Suprapubic skin (tissue), 4 donors: ENCODE results near the gene HOXB5. TPM values are rescaled to one million over a fixed set of nuclear protein-coding genes. Genes with fewer than 3 reads are reported as not detected.

Experiments
- DNase-seq, 2 donors: peaks; one replicate each; pipeline ENCODE4 v3.0.0-alpha.2; 2019; ENCODE audit warnings: low spot score in 2 of 2
- H3K27ac ChIP-seq: fragments of 200-600 bp; sonication (generic); one replicate; pipeline ENCODE4 v1.5.1; 2019
- H3K27me3 ChIP-seq: fragments of 200-600 bp; sonication (generic); one replicate; pipeline ENCODE4 v1.5.1; 2019
- H3K36me3 ChIP-seq: fragments of 200-600 bp; sonication (generic); one replicate; pipeline ENCODE4 v1.5.1; 2019
- H3K4me1 ChIP-seq: fragments of 200-600 bp; sonication (generic); one replicate; pipeline ENCODE4 v1.5.1; 2019
- H3K4me3 ChIP-seq: fragments of 200-600 bp; sonication (generic); one replicate; pipeline ENCODE4 v1.5.1; 2019; ENCODE audit warnings: mild to moderate bottlenecking
- H3K9me3 ChIP-seq: fragments of 200-600 bp; sonication (generic); one replicate; pipeline ENCODE4 v1.5.1; 2019
- EP300 ChIP-seq: sonication (generic); formaldehyde crosslinking; IDR thresholded peaks from one replicate; pipeline ENCODE4 v1.6.1; 2017; ENCODE audit warnings: antibody characterized with exemption
- POLR2A ChIP-seq, 2 donors: fragments of 450-650 bp; IDR thresholded peaks; one replicate each; pipeline ENCODE4 v1.6.1; 2017; ENCODE audit warnings: antibody characterized with exemption in 2 of 2, mild to moderate bottlenecking in 2 of 2, moderate library complexity in 2 of 2
- POLR2AphosphoS5 ChIP-seq, 3 donors: sonication (generic); formaldehyde crosslinking; IDR thresholded peaks; one replicate each; pipeline ENCODE4 v1.6.1; 2017; ENCODE audit warnings: antibody characterized with exemption in 3 of 3
- WGBS: methylation state at CpG from one replicate; pipeline ENCODE4 v1.1.5; 2018; 5-methylcytosine and 5-hydroxymethylcytosine counted together
- total RNA-seq, 4 donors: library from RNA; depleted of rRNA; stranded (reverse); fragments of >200 nt; gene quantifications; one replicate each; pipeline ENCODE4 v1.1.0, GENCODE V29; 2016
- TF ChIP-seq, protein P1 (sequence below), 2 donors: fragments of 200-600 bp in 1 of 2; fragments of 450-650 bp in 1 of 2; sonication (generic) in 1 of 2; IDR thresholded peaks; one replicate each; pipeline ENCODE4 v1.5.1; 2016 to 2019; ENCODE audit warnings: antibody characterized with exemption in 2 of 2, mild to moderate bottlenecking in 1 of 2, moderate library complexity in 1 of 2

HOXB5 gene
- total RNA-seq, 4 donors from 2014 or later, result 0.72 to 0.80 TPM; not detected in 2

DNA sequence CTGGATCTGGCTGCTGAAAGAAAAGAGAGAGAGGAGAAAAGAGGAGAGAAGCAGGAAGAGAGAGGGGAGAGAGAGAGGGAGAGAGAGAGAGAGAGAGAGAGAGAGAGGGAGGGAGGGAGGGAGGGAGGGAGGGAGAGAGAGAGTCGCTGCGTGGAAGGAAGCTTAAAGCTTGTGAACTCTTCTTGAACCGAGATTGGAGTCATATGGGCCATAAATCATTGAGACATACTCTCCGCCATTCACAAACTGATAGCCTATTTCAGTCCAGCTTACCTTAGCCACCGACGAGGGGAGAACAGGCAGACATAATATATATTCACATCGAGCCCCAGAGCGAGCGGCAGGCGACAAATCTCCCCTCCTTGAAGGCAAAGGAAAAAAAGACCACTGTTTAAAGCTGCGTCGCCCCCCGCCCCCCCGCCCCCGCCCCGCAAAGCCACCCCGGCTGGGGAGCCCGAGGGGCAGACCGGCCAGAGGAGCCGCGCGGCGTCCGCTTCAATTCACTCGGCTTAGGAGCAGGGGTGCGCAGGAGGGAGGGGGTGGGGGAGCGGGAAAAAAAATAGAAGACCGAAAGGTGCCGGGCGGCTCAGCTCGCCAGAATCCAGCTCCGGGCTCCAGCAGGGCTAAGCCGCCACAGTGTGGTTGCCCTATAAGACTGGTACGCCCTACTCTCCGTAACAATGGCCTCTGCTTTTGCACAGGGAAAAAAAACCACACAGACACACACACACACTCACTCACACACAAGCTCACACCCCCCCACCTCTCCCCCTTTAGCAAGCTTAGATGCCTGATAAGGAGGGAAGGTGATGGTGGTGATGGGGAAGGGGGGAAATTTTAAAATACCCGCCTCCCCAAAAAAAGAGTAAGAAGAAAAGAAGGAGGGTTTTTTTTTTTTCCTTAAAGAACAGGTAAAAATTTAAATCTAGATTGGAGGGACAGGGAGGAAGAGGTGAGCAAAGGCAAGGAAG lies 38.0 kb downstream of the HOXB5 start:
- Histone ChIP-seq H3K4me1 (peaks cover 75% of the 10 kb centered on the region), H3K27ac (peak overlapping the region; percentile 85), H3K27me3 (no peaks in the 10 kb centered on the region), H3K4me3 (peak overlapping the region; percentile 54), H3K9me3 (no peaks in the 10 kb centered on the region), H3K36me3 (peaks cover 11% of the 10 kb centered on the region)
- DNase-seq, result no peak
- TF ChIP-seq POLR2A (IDR thresholded peaks at IDR 0.05) (no peak), POLR2AphosphoS5 (IDR thresholded peaks at IDR 0.05) (no peak), EP300 (no peak)
- TF ChIP-seq, protein P1, sequence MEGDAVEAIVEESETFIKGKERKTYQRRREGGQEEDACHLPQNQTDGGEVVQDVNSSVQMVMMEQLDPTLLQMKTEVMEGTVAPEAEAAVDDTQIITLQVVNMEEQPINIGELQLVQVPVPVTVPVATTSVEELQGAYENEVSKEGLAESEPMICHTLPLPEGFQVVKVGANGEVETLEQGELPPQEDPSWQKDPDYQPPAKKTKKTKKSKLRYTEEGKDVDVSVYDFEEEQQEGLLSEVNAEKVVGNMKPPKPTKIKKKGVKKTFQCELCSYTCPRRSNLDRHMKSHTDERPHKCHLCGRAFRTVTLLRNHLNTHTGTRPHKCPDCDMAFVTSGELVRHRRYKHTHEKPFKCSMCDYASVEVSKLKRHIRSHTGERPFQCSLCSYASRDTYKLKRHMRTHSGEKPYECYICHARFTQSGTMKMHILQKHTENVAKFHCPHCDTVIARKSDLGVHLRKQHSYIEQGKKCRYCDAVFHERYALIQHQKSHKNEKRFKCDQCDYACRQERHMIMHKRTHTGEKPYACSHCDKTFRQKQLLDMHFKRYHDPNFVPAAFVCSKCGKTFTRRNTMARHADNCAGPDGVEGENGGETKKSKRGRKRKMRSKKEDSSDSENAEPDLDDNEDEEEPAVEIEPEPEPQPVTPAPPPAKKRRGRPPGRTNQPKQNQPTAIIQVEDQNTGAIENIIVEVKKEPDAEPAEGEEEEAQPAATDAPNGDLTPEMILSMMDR (IDR thresholded peaks at IDR 0.05), result no peak
- 29% methylated on average over 25 of the region's 36 CpGs for WGBS

DNA sequence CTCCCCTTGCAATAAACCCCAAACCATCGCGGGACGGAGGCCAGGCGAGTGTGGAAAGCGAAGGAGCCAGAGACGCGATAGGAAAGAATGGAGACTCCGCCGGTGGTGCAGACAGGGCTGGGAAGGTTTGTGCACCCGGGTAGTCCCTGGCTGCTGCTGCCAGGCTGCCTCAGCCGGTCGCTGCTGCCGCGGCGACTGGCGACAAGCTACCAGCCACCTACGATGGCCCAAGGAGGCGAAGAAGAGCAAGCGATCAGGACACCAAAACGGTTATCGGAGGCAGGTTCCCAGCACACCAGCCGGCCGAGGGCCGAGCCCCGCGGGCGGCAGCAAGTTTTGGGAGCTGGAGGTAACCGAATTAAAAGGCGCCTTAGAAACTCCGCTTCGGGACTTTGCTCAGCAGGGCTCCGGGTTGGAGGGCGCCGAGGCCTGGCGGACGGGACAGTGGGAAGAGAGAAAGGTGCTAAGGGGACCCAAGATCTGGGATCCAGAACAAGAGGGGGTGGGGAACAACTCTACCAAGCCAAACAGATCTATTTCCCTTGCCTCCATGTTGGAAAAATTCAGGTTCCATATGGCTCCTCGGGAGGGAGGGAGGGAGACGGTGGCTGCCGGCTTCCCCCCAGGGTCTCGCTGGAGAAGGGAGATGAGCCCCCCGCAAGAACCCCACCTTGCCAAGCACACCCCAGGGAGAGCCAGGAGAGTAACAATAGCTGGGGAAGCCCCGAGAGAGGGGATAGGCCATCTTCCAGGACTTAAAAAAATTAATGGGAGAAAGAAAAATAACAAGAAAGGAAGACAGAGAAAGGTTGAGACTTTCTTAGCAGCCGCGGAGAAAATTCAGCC lies 38.9 kb downstream of the HOXB5 start:
- TF ChIP-seq, protein P1 (IDR thresholded peaks at IDR 0.05), result no peak
- TF ChIP-seq POLR2A (IDR thresholded peaks at IDR 0.05), result no peak
- TF ChIP-seq EP300, result no peak
- TF ChIP-seq POLR2AphosphoS5 (IDR thresholded peaks at IDR 0.05), result no peak
- no peak for DNase-seq
- H3K27me3 ChIP-seq, result no peaks in the 10 kb centered on the region
- no peaks in the 10 kb centered on the region for H3K9me3 ChIP-seq
- peaks cover 16% of the 10 kb centered on the region for H3K36me3 ChIP-seq
- peaks cover 70% of the 10 kb centered on the region for H3K4me1 ChIP-seq
- peak overlapping the region; percentile 54 for H3K4me3 ChIP-seq
- WGBS, result 50% methylated on average over 25 of the region's 44 CpGs
- peak overlapping the region; percentile 85 for H3K27ac ChIP-seq

DNA sequence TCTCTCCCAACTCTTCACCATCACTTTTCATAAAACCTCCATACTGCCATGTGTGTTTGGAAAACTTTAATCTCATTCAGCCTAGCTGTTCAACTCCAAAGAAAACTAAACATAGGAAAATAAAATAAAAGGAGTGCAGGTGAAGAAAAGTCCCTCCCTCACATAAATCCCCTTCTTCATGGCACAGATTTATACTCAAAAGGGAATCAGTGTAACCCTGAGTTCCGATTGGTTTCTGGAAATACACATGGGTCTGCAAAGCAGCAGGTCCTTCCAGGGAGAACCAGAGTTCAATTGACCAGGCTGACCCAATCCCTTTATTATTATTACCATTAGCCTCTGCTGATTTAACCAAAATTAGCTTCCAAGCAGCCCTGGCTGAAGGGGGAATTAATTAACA lies 39.8 kb downstream of the HOXB5 start:
- TF ChIP-seq POLR2A (IDR thresholded peaks at IDR 0.05) (no peak), EP300 (no peak), POLR2AphosphoS5 (IDR thresholded peaks at IDR 0.05) (no peak)
- TF ChIP-seq, protein P1 (IDR thresholded peaks at IDR 0.05), result no peak
- Histone ChIP-seq H3K4me3 (peak overlapping the region; percentile 54), H3K27ac (peak overlapping the region; percentile 85), H3K36me3 (peaks cover 16% of the 10 kb centered on the region), H3K4me1 (peaks cover 64% of the 10 kb centered on the region), H3K9me3 (no peaks in the 10 kb centered on the region), H3K27me3 (no peaks in the 10 kb centered on the region)
- 84% methylated on average over 1 of the region's 1 CpG for WGBS
- DNase-seq, result no peak

DNA sequence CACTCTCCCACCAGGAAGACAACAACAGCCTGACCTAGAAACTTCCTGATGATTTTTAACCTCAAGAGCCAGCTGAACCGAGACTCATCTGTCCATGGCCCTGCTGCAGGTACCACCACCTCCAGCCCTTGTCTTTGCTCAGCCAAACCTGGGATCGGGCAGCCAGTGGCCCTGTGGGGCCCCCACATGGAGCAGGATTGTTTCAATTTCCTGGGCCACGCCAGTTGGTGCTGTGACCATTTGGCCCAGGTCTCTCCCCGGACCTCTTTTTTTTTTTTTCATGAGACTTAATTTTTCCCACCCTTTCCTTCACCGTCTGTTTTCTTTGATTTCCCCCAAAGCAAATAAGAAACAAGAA lies 40.4 kb downstream of the HOXB5 start:
- no peak for TF ChIP-seq EP300
- TF ChIP-seq, protein P1 (IDR thresholded peaks at IDR 0.05), result no peak
- TF ChIP-seq POLR2AphosphoS5 (IDR thresholded peaks at IDR 0.05), result no peak
- TF ChIP-seq POLR2A (IDR thresholded peaks at IDR 0.05), result no peak
- H3K27ac ChIP-seq, result peak overlapping the region; percentile 55
- no peak for DNase-seq

More for the DNA sequence above, 40.4 kb downstream of the HOXB5 start:
- peaks cover 63% of the 10 kb centered on the region for H3K4me1 ChIP-seq
- WGBS, result 61% methylated on average over 5 of the region's 5 CpGs
- H3K27me3 ChIP-seq, result no peaks in the 10 kb centered on the region
- H3K36me3 ChIP-seq, result peaks cover 16% of the 10 kb centered on the region
- no peaks in the 10 kb centered on the region for H3K9me3 ChIP-seq
- H3K4me3 ChIP-seq, result no peak overlapping the region
